ENCODE data around the gene GALNT17.

- TF ChIP-seq POLR2A (IDR thresholded peaks at IDR 0.05; ENCODE audit: low read length), result no peak
- TF ChIP-seq, protein P1, sequence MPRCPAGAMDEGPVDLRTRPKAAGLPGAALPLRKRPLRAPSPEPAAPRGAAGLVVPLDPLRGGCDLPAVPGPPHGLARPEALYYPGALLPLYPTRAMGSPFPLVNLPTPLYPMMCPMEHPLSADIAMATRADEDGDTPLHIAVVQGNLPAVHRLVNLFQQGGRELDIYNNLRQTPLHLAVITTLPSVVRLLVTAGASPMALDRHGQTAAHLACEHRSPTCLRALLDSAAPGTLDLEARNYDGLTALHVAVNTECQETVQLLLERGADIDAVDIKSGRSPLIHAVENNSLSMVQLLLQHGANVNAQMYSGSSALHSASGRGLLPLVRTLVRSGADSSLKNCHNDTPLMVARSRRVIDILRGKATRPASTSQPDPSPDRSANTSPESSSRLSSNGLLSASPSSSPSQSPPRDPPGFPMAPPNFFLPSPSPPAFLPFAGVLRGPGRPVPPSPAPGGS (IDR thresholded peaks at IDR 0.05), result no peak
Measured at GRCh38 chr7:71184136-71184535, 52.2 kb downstream of the GALNT17 start.
